Umbilical cord (tissue), 2 donors: Measurements from ENCODE around the gene HSPG2. TPM values are rescaled to one million over a fixed set of nuclear protein-coding genes. Genes with fewer than 3 reads are reported as not detected.
"Not testable (repeated sequence)": the region's sequence is repeated elsewhere in the genome, so short reads cannot be mapped to it uniquely, and the experiment has no call there.

ENCODE experiments used
- DNase-seq: peaks from one replicate; pipeline ENCODE4 v3.0.0-alpha.2; 2015; ENCODE audit warnings: low spot score
- total RNA-seq: library from RNA; depleted of rRNA; stranded (reverse); fragments of >200 nt; gene quantifications from one replicate; pipeline ENCODE4 v1.2.3, GENCODE V29; 2014; ENCODE audit warnings: low replicate concordance; ENCODE audit not compliant: insufficient read depth

The HSPG2 gene
- total RNA-seq, 1 donor from 2014 or later = 604 TPM

DNA sequence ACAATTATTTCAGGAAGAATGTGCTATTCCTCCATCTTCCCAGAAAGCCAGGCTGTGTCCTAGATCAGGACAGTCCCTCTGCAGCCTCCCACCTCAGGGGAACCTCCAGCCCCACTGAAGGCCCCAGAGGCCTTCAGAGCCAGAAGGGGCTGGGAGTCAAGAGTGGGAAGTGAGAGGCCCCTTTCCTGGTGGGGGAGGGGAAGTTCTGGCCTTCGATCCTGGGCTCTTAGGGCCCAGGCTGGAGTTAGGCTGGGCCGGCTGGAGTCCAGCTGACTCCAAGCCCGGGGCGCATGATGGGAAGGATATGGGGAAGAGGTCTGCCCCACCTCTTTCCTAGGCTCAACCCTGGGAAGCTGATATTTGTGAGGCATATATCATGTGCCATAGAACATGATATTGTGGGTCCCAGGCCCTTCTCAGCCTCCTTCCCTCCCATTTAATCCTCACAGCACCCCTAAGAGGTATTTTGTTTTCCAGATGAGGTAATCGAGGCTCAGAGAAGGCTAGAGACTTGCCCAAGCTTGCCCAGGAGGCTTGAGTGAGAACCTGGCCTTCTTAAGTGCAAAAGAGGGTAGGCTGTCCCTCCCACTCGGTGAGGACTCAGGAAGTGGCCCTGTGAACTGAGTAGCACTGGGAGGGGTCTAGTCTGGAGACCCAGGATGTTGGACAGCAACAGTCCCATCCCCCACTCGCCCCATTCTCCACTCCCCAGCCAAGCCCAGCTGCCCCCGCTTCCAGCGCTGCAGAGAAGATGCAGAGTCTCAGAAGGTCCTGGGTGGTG, 18.6 kb upstream of the HSPG2 start:
- no peak for DNase-seq

DNA sequence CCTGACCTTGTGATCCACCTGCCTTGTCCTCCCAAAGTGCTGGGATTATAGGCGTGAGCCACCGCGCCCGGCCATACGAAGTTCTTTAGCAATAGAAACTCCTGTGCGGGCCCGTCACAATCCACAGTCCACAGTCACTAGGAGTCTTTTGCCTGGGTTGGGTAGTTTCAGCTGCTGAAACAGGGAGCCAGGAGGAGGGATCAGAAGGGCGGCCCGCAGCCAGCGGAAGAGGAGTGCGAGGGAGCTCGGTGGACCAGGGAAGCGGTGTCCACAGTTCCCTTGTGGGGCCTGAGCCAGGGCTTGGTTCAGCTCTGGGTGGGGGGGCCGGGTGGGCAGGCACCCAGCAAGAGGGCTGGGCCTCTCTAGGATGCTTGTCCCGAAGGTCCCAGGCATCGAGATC, 17.9 kb upstream of the HSPG2 start:
- no peak for DNase-seq

DNA sequence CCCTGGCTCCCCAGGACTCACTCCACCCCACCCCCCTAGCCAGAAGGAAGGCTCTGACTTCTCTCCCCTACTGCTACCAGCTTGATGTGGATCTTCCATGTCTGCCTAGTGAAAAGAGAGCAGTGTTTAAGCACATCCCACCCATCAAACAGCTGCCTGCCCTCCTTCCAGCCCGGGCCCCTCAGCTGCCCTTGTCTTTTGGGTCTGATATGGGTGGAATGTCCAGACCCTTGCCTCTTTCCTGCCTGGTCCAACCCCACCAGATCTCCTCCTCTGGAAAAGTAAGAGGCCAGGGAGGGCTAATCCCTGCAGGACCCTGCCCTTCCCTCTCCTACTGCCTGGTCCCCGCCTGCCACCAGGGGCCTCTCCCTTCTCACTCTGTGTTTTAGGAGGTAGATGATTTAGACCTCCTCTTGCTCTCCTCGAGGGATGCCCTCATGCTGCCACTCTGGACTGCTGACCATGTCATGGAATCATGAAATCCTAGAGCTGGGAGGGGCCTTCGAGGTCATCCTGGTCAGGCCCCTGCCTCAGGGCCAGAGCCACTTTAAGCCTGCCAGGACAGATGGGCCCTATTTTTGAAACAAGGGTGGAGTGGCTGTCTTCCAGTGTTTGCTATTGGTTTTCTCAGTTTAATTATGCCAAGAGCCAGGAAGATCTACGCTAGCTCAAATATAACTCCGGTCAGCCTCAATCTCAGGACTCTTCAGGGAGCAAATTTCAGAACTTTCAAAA, 15.8 kb upstream of the HSPG2 start:
- no peak for DNase-seq

DNA sequence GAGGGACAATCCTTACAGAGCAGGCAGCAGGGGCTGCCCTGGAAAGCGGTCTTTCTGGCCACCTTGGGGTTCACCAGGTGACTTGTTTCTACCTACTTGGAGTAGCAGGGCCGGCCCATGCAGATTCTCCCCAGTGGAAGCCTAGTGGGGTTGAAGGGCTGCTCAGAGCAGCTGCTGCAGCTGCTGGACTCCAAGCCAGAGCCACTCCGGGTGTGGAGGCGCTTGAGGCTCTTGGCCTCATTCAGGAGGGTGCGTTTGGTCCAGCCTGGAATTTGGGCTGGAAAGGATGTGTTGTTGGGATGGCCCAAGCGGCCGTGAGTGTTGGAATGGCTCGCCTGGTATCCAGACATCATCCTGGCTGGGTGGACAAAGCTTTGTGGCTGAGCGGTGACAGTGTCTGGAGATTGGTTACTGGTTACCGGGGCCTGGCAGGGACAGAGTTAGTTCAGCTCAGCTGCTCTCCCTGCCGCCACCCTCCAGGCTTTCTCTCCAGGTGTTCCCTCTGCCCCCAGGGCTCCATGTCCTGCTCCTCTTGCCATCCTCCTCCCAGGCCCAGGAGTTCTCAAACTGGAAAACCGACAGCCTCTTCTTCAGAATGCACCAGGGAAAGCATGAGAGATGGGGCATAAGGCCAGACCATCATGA, 14.2 kb upstream of the HSPG2 start:
- DNase-seq = no peak

DNA sequence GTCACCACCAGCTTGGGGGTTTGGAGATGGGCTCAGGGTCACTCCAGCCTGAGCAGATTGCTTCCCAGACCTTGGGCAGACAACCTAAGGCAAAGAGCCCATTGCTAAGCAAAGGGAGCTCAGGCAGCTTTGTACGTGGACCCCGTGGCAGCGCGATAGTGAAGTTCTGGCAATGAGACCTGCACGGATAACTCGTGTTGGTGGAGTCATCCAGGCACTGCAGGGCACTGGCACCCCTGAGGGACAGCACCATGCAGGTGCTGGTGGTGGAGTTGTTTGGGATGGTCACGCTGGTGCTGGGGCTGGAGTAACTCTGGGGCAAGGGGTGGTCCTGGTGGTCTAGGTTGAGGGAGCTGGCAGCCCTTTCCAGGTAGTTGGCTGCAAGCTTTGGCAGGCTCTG, 13.6 kb upstream of the HSPG2 start:
- DNase-seq = no peak

DNA sequence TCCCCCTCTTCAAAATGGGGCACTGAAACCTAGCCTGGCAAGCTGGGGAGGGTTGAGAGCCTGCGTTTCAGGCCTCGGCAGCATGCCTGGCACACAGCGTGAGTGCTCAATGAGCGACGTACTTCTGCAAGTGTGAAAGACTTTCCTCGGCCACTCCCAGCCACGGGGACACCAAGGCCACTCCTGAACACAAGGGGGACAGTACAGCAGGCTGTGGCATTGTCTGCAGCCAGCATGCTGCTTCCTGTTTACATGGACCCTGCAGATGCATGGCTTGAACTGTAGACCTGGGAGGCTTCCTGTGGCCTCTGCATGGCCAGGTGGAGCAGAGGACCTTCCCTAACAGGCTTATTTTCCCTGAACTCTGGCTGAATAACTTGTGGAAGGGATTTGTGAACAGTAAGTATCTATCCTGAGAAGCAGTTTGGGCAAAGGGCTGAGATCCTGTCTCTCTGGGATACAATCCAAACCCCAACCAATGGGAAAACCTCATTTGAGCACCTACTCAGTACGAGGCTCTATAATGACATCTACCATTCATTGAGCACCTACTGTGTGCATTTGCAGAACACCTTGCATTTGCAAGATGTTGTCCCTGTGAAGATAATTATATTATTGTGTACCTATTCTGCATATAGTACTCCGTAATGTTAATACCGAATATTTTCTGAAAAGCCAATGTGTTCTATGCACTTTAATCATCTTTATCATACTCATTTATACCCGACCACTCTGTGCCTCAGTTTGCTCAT, 9.9 kb upstream of the HSPG2 start:
- DNase-seq = no peak

DNA sequence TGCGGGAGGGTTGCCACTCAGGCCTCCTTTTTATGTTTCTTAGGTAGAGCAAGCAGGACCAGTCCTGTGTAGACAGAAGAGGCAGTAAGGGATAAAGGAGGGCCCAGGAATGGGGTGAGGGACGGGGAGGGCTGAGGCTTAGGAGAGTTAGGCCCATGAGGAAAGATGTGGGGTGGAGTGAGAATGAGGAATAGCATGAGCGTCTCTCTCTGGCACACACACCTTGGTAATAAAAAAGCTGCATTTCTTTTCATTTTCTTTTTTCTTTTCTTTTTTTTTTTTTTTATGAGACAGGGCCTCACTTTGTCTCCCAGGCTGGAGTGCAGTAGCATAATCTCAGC, 7.6 kb upstream of the HSPG2 start:
- no peak for DNase-seq

DNA sequence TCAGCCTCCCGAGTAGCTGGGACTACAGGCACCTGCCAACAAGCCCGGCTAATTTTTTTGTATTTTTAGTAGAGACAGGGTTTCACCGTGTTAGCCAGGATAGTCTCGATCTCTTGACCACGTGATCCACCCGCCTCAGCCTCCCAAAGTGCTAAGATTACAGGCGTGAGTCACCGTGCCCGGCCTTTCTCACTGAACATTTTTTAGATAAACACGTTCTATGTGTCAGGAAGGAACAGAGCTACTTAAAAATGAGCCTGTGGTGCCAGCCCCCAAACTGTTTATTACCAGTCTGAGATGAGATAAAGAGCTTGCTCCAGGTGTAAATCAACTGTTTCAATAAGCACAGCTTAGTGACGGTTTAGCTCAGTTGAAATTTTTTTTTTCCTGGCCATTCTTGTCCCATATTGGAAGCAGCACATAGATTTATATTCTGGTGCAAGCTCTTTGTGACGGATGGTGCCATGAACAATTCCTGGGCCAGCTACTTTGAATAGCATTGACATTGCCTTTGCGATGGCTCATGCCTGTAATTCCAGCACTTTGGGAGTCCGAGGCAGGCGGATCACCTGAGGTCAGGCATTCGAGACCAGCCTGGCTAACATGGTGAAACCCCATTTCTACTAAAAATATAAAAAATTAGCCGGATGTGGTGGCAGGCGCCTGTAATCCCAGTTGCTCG, 6.0 kb upstream of the HSPG2 start:
- not testable (repeated sequence) for DNase-seq

DNA sequence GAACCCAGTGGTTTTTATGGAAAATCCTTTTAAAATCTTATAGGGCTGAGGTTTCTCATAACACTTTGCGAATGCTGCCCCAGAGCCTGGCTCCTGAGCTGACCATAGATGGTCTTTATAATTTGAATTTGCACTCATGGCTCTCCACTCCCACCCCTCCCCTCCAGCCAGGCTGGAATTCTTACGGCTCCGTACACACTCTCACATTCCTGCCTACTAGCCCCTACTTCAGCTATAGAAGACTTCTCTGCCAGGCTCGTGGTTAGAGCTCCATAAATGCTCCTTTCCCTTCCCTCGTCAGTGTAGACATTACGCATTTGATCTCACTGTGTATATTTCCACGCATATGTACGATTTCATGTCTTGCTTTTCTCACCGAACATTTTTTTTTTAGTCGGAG, 5.4 kb upstream of the HSPG2 start:
- no peak for DNase-seq

DNA sequence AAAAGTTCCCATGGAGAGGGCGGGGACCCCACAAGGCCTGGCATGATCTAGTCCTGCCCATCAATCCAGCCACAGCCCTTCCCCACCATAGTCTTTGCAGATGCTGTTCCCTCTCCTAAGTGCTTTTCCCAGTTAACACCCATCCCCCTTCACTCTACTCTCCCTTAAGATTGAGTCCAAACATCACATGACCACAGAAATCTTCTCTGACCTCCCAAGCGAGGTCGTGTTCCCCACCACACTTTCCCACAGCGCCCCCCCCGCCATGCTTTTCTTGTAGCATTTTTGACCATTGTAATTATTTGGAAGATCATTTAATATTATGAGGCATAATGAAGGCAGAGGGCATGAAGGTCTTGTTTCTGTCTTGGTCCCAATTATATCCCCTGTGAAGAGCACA, 4.3 kb upstream of the HSPG2 start:
- DNase-seq = no peak

DNA sequence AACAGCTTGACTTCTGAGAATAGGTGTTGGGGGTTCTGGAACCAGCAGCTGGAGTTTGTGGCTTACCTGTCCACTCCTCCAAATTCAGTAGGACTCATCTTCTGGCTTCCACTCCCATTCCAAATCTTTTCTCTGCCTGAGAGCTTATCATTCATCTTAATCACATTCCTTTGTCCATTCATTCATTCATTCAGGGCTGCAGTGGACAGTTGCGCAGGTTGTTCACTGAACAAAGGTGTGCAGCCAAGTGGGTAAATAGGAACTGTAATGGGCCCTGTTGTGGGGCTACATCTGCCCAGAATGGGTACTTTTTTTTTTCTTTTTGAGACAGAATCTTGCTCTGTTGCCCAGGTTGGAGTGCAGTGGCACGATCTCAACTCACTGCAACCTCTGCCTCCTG, 3.4 kb upstream of the HSPG2 start:
- no peak for DNase-seq

DNA sequence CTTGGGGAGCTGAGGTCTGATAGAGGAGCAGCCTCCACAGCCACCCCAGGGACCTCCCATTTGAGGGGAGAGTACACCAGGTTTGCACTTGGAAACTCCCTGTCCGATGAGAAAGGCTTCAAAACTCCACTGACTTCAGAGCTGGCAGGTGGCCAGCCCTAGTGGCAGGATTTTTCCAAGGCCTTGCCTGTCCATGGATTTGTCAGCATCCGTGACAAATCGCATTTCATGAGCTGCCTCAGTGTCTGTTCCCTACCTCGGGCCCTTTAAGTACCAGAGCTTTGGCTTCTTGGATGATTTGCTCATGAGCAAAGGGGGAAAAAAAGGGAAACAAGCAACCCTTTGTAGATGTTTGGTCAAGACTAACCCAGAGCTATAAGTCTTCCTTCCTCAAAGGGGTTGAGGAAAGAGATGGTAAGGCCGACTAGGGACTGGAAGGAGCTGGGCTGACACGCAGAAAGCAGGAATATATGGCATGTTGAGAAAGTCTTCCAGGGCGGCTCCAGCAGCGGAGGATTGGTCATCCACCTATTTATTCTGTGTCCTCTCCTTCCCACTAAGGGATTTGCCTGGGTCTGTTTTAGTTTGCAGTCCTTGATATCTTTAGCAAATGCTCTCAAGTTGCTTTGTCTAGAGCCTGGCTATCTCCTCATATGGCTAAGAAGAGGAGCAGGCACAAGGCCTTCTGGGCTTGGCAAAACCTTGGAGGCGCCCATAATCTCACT, 2.7 kb upstream of the HSPG2 start:
- peak; percentile 96 for DNase-seq

DNA sequence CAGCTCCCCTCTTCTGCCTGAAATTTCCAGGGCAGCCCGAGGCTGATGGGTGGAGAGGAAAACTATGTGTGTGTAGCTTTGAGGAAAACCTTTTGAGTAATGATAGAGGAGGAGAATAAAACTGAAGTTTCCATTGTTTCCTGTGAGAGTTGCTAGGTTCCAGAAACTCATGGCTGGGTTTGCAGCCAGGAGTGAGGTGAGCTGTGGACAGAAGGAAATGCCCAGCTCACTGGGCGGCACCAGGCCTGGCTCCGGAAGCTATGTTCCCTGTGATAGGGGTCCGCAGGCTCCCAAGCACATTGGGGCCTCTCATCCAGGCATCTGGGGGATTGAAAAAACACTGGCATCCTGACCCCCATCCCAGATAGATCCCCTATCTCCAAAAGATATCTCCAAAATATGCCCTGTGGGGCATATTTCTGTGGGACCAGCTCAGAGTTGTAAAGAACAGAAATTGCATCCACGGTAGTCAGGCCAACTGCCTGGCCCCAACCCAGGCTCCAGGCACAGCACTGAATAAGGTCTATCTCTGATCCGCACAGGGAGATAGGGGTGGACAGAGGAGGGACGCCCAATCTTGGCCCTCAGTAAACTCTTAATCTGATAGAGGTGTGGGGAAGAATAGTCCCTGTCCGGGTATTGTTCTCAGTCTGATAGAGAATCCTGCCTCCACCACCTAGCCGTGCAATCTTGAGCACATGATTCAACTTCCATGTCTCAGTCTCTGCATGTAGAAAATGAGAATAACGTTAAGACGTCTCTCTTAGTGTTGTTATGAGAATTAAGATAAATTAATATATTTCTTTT, 1.8 kb upstream of the HSPG2 start:
- DNase-seq = no peak

DNA sequence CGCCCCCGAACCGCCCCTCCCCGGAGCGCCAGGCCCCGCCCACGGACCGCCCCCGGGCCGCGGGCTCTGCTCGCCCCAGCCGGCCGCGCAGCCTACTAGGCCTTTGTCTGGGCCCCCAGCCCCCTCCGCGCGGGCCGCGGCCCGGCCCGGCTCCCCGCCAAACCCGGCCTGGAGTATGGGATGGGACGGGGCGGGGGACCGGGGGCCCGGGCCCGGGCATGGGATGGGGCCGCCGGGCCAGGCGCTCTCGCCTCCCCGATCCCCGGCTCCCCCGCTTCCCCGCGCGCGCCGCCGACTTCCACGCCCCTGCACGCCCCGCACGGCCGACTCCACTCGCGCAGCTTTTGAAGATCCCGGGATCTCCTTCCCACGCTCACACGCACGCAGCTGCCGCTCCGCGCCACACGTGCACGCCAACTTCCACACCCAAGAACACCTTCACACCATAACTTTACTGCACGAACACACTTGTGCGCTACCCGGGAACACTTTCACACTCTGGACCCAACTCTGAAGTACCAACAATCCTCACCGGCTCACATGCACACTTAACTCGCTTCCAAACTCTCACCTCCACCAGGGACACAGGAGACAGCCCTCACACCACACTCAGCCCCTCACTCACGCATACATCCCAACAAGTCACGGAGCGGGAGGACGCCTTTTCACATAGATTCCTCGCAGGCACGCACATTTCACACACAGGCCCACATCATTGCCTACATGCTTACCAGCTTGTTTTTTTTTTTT, 437 bp upstream of the HSPG2 start:
- peak; percentile 89 for DNase-seq

DNA sequence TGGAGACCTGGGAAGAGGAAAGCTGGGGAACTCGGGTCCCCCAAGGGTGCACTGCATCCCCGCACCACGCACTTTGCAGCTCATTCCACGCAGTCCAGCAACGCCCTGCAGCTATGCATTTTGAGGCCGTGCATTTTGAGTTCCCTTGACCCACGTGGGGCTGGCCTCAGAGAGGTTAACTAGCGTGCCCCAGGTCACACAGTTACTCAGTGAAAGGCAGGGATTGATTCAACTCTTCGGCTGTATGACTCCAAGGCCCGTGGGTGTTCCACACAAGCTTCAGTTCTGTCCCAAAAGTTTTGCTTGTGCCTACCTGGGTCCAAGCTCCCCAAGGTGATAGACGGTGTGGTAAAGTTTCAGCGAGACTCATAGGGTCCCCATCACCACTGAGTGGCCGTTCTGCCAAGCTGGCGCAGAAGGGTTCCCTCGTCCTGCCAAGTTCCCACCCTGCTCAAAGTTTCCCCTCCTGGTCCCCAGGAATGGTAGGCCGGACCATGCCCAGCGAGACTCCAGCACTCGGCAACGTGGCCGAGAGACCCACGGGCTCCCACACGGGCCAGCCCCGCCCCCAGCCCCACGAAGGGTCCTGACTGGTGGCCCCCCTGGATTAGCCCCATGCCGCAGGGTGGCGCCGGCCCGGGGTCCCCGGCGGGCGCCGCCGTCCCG, 611 bp downstream of the HSPG2 start:
- DNase-seq = no peak

DNA sequence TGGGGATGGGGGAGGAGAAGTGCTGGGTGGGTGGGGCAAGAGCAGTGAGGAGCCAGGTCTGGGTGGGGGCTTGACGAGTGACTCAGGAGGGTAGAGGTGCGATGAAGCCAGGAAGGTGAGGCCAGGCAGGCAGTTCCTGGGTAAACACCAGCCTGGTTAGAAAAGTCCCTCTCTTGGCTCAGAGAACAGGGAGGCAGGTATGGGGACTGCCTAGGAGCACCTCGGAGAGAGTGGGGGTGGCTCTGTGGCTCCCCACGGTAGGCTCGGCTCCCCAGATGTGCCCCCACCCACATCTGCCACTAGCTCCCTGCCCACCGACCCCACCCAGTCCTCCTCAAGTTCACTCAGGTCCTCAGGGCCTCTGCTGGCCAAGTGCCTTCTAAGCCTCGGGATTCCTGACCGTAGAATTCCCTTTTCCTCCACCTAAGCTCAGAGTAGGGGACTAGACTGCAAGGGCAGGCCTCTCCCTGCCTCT, 1.2 kb downstream of the HSPG2 start:
- no peak for DNase-seq

DNA sequence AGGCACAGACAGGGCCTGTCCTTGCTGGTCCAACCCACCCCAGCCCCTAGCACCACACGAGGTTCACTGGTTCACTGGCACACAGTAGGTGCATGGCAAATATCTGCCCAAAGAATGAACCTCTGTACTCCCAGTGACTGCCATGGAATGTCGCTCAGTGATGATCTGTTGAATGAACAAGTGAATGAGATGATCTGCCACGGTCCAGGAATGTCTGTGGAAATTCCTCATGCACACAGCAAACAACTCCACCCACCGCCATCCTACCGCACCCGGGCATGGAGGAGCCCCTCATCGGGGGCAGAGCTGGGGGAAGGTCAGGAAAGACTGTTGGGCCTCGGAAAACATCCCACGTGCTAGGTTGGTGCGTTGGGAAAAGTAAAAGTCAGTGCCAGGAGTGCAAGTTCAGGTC, 1.7 kb downstream of the HSPG2 start:
- DNase-seq = no peak

DNA sequence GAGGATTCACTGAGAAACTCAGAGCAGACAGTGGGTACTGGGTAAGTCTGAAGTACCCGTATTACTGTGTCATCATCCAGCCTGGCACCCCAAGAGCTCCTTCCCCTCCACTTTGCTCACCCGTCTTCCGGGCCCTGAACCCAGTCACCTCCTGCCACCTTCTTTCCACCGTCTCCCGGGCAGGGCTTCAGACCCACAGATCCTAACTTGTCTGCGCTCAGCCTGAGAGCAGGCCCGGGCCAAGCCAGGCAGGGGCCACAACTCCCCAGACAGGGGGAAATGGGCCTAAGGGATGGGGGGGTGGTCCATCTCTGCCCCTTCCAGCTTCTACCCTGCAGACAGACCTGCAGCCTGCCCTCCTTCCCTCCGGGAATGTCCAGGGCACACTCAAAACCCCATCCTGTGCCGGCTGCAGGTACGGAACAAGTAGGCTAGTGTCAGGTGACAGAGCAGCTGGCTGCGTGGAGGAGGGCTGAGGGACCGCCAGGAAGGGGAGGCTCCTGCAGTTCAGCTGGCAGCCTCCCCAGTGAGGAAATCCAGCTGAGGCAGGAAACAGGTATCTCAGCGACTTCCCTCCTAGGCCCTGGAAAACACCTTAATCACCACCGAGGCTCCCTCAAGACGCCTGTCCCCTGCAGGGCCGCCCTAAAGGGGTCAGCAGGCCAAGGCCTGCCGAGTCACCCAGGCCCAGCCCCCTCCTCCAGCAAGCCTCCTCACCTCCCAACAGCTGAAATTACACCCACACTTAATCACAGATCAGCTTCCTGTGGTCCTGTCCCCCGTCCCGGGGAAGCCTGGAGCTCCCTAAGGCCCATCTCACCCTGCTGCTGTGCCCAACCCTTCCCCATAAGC, 3.5 kb downstream of the HSPG2 start:
- no peak for DNase-seq
